HepG2 (cell line): ENCODE measurements around the gene KISS1R. TPM values are rescaled to one million over a fixed set of nuclear protein-coding genes. Genes with fewer than 3 reads are reported as not detected.

ENCODE experiments used
- DNMT1 ChIP-seq: sonication (generic); formaldehyde crosslinking; IDR thresholded peaks from 2 replicates; pipeline ENCODE4 v1.5.1; 2020; ENCODE audit warnings: mild to moderate bottlenecking, missing genetic modification reagents
- ELF3 ChIP-seq: IDR thresholded peaks from 2 replicates; pipeline ENCODE4 v1.6.1; 2016; ENCODE audit warnings: missing genetic modification reagents, missing compliant biosample characterization
- HNRNPLL ChIP-seq: fragments of 200-400 bp; formaldehyde crosslinking; IDR thresholded peaks from 2 replicates; pipeline ENCODE4 v1.6.1; 2017; ENCODE audit warnings: mild to moderate bottlenecking, low read depth, low read length; ENCODE audit not compliant: poor library complexity, severe bottlenecking
- HOXA9 ChIP-seq: sonication (generic); formaldehyde crosslinking; IDR thresholded peaks from 2 replicates; pipeline ENCODE4 v1.8.1; 2022; ENCODE audit warnings: missing genetic modification reagents, mild to moderate bottlenecking, moderate library complexity, borderline replicate concordance
- MXD4 ChIP-seq: IDR thresholded peaks from 2 replicates; pipeline ENCODE4 v1.6.1; 2016; ENCODE audit warnings: mild to moderate bottlenecking, missing biosample characterization, missing genetic modification reagents
- NFRKB ChIP-seq: fragments of 450-650 bp; IDR thresholded peaks from 2 replicates; pipeline ENCODE4 v1.6.1; 2017
- PATZ1 ChIP-seq: sonication (generic); formaldehyde crosslinking; IDR thresholded peaks from 2 replicates; pipeline ENCODE4 v1.4.0; 2020; ENCODE audit warnings: missing genetic modification reagents
- POLR2A ChIP-seq, 2 experiments: IDR thresholded peaks; 2 replicates each; pipeline ENCODE4 v1.6.1; 2011; ENCODE audit warnings: low read depth in 2 of 2, low read length in 2 of 2, mild to moderate bottlenecking in 1 of 2, moderate library complexity in 1 of 2; ENCODE audit not compliant: insufficient read depth in 1 of 2
- POLR2AphosphoS5 ChIP-seq: IDR thresholded peaks from 2 replicates; pipeline ENCODE4 v1.6.1; 2012; ENCODE audit warnings: low read depth, low read length
- THAP7 ChIP-seq: sonication (generic); formaldehyde crosslinking; IDR thresholded peaks from 2 replicates; pipeline ENCODE4 v1.8.1; 2023; ENCODE audit warnings: mild to moderate bottlenecking, missing genetic modification reagents
- ZNF687 ChIP-seq: sonication (generic); formaldehyde crosslinking; IDR thresholded peaks from 2 replicates; pipeline ENCODE4 v1.5.1; 2020; ENCODE audit warnings: mild to moderate bottlenecking, missing genetic modification reagents, moderate library complexity
- ZNF788 ChIP-seq: sonication (generic); formaldehyde crosslinking; IDR thresholded peaks from 2 replicates; pipeline ENCODE4 v1.5.0; 2020; ENCODE audit warnings: mild to moderate bottlenecking, missing genetic modification reagents, borderline replicate concordance
- polyA plus RNA-seq, 8 experiments: library from polyadenylated mRNA; depleted of rRNA in 3 of 8; stranded (reverse) in 7 of 8; unstranded in 1 of 8; fragments of >200 nt; fragmentation: Illumina TruSeq in 4 of 8; extraction: Trizol in 4 of 8; gene quantifications; 2 replicates each; pipeline versions ENCODE4 v1.2.1 to v1.2.3, GENCODE V29; 2011 to 2016; ENCODE audit warnings: low read depth in 4 of 8, missing spikeins in 1 of 8, mixed read lengths in 1 of 8; ENCODE audit not compliant: insufficient read depth in 1 of 8
- total RNA-seq, 5 experiments: library from RNA; depleted of rRNA; stranded (reverse); fragments of >200 nt; fragmentation: Illumina TruSeq; extraction: Trizol; gene quantifications; 2 replicates each; pipeline ENCODE4 v1.2.3, GENCODE V29; 2016; ENCODE audit warnings: low read depth in 1 of 5

Gene KISS1R
- total and polyA plus RNA-seq, 2 of the 13 experiments (the other 11 are each of a cell fraction or from before 2014, with no cell fraction given), result 1.1 to 10.2 TPM

DNA sequence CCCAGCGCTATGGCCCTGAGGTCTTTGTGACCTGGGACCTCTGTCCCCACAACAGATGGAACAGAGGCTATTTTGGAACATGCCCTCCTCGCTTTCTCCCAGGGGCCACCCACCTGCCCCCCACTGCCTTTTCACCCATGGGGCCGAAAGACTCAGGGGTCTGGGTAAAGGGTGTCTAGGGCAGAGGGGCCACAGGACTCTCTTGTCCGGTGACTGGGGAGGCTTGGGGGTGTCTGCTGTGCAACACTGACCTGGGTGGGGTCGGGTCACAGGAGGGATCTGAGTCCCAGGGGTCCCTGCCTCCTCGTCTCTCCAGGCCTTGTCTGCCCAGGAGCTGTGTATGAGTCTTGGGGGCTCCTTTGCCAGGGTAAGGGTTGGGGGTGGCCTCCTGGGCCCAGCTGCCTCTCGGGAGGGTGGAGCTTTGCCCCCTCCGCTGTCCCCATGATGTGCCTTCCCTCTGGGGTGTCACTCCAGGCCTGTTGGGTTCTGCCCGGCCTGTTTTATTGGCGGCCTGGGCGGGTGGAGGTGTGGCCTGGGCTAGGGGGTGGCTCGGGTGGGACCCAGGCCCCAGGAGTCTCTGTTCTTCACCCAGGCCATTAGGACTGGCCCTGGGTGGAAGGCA lies 10.8 kb downstream of the KISS1R start (continued):
- TF ChIP-seq ZNF687 (peak; percentile 10), NFRKB (no peak), ZNF788 (CRISPR knock-in tag) (0 out of 2 replicates have a peak, but pooled peaks have one; percentile 13), POLR2AphosphoS5 (peak; percentile 27; the same call in 1 of the 2 replicates), HOXA9 (CRISPR knock-in tag) (no peak), ELF3 (CRISPR knock-in tag) (no peak), DNMT1 (CRISPR knock-in tag) (no peak), PATZ1 (CRISPR knock-in tag) (peak; percentile 4; the same call in 1 of the 2 replicates), HNRNPLL (no peak), POLR2A (IDR thresholded peaks at IDR 0.05; ENCODE audit: insufficient read depth in 1 of 2, low read depth in 2 of 2, low read length in 2 of 2) (peak in 1 of 2 experiments; percentile 25; a peak in 1 of 4 replicates), MXD4 (CRISPR knock-in tag) (no peak), THAP7 (CRISPR knock-in tag) (no peak)
